Naive thymus-derived CD8-positive, alpha-beta T cell (primary cell): Measurements from ENCODE around the gene DIO1. TPM values are rescaled to one million over a fixed set of nuclear protein-coding genes. Genes with fewer than 3 reads are reported as not detected.

Experiments
- ATAC-seq, 2 donors: fragments of 150-1000 bp; cut with Tn5 transposase in 1 of 2; sonication (Bioruptor Pico), chemical (Tn5 transposase) in 1 of 2; 1 replicate in 1 of 2; 2 replicates in 1 of 2; pipeline ENCODE4 v1.10.0; 2021; ENCODE audit warnings: mild to moderate bottlenecking in 2 of 2, moderate library complexity in 2 of 2
- POLR2A ChIA-PET: fragments of 350-600 bp; sonication (Branson Sonifier 250); formaldehyde crosslinking; loops from one replicate; lab custom pipeline; 2021; ENCODE audit warnings: antibody characterized with exemption; lab: Charles Lee
- DNase-seq, 10 donors: peaks; one replicate each; pipeline versions ENCODE4 v3.0.0 to v3.0.0-alpha.2; 2020 to 2022
- H3K27ac Mint-ChIP-seq, 10 donors: one replicate each; pipeline ENCODE4 v1.8.0; 2020 to 2022; ENCODE audit warnings: mild to moderate bottlenecking in 10 of 10, mixed read lengths in 10 of 10, moderate library complexity in 4 of 10, inconsistent platforms in 1 of 10
- H3K27me3 Mint-ChIP-seq, 5 donors: one replicate each; pipeline ENCODE4 v1.8.0; 2021 to 2022; ENCODE audit warnings: mixed read lengths in 5 of 5
- H3K36me3 Mint-ChIP-seq, 3 donors: one replicate each; pipeline ENCODE4 v1.8.0; 2020 to 2022; ENCODE audit warnings: mixed read lengths in 3 of 3, mild to moderate bottlenecking in 2 of 3, inconsistent platforms in 1 of 3
- H3K4me1 Mint-ChIP-seq, 4 donors: one replicate each; pipeline ENCODE4 v1.8.0; 2021 to 2022; ENCODE audit warnings: mixed read lengths in 4 of 4
- H3K4me3 Mint-ChIP-seq, 10 donors: one replicate each; pipeline ENCODE4 v1.8.0; 2020 to 2022; ENCODE audit warnings: mild to moderate bottlenecking in 10 of 10, mixed read lengths in 10 of 10, moderate library complexity in 6 of 10, inconsistent platforms in 1 of 10
- H3K9me3 Mint-ChIP-seq, 9 donors: one replicate each; pipeline ENCODE4 v1.8.0; 2020 to 2022; ENCODE audit warnings: mixed read lengths in 9 of 9, mild to moderate bottlenecking in 3 of 9, inconsistent platforms in 1 of 9, moderate library complexity in 1 of 9
- polyA plus RNA-seq, 3 donors: library from polyadenylated mRNA; unstranded; fragments of 300-500 nt; fragmentation: Illumina TruSeq; gene quantifications; one replicate each; pipeline ENCODE4 v1.2.3, GENCODE V29; 2021
- total RNA-seq, 8 experiments: library from RNA in 2 of 8; stranded (reverse) in 2 of 8; gene quantifications; one replicate each; pipeline ENCODE4 v1.2.3 and lab custom pipeline; 2021 to 2026

Gene DIO1
- total and polyA plus RNA-seq, 5 experiments from 2014 or later, result not detected

DNA sequence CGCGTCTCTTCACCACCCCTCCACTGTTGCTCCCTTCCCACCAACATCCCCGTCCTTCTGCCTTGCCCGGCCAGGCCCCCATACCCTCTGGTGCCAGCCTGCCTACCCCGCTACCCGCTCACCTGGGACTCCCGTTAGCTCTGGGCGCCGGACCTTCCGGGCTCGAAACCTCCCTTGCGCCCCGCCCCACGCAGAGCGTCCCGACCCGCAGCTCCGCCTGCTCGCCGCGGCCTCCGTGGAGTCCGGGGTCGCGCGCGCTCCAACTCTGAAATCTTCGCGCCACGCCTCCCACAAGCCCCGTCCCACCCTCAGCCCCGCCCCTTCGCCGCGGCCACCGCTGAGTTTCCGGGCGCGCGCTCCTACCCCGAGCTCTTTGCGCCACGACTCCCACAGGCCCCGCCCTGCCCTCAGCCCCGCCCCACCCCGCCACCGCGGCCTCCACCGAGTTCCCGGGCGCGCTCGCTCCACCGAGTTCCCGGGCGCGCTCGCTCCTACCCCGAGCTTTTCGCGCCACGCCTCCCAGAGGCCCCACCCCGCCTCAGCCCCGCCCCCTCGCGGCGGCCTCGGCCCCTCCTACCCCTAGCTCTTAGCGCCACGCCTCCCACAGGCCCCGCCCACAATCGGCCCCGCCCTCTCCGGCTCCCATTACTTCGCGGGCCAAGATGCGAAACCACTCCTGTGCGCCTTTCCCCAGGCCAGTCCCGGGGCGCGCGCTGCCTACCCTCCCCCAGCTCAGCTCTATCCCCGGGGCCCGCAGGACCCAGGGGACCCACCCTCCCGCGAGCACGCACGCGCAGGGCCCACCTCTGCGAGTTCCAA lies 51.7 kb downstream of the DIO1 start, which contains the start of gene IFT25:
Gene IFT25, minus strand, starts transcription at position 267 of the 819 bp plus-strand sequence. CDS start 5,617 bp downstream, outside the sequence.
- H3K27ac Mint-ChIP-seq, result peak within 1 kb of the TSS; percentile 87 to 98 (median 97)
- H3K4me3 Mint-ChIP-seq, result peak within 1 kb of the TSS; percentile 93 to 98 (median 96)
- POLR2A ChIA-PET, result interaction anchor here (0.5 to 3.2 kb wide), 15 partner anchors 9 to 466 kb away, joined by 3 to 24 read pairs (median 4); partner anchors contain the start of genes CYB5RL, MRPL37, NDC1 and TCEANC2
- H3K9me3 Mint-ChIP-seq, result no peaks in the 10 kb centered on the region
- DNase-seq, result peak; percentile 95 to 100 (median 99)
- H3K27me3 Mint-ChIP-seq, result no peaks in the 10 kb centered on the region
- peaks cover 0 to 3% (median 0%) of the 10 kb centered on the region in 3 donors for H3K36me3 Mint-ChIP-seq
- H3K4me1 Mint-ChIP-seq, result peaks cover 31 to 64% (median 57%) of the 10 kb centered on the region in 4 donors
- ATAC-seq, result peak; percentile 80 to 82

DNA sequence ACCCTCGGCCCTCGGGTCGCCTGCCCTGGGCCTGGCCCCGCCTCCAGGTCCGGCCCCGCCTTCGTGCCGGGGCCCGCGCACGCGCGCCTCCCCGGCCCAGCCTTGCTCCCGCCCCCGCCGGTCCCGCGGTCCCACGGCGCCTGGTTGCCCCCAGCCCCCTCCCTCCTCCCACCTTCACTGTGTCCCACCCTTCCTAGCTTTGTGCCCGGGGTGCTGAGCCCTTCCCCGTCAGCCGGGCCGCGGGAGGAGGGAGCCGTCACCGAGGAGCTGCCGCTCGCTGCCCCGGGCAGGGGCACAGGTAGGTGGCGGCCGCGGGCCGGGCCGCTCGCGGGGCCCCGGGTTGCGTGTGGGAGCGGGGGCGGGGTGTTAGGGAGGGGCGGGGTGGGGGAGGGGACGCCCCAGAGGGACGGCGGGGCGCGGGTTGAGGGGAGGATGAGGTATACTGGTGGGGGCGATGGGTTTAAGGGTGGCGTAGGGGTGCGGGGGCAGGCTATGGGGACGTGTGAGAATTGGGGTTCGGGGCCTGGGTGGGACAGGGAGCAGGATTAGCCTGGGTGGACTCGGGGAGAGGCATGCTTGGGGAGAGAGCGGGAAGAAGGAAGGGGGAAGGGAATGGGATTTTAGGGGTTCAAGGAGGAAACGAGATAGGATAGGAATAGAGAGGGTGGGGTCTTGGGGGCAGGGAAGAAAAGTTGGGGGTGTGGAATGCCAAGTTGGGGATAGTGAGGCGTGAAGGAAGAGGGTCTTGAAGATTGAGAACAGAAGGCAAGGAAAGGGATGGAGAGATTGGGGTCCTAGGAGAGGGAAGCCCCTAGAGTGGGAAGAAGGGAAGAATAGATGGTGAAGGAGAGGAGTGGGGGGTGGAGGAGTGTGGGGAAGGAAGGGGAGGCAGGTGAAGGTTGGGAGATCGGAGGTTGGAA lies 52.5 kb downstream of the DIO1 start, which contains the start of gene LRRC42:
Gene LRRC42, plus strand, starts transcription at position 99 of the 920 bp plus-strand sequence. CDS start 5,650 bp downstream, outside the sequence.
- Mint-ChIP-seq H3K4me1 (peaks cover 31 to 61% (median 57%) of the 10 kb centered on the region in 4 donors), H3K27ac (peak within 1 kb of the TSS; percentile 87 to 98 (median 97)), H3K4me3 (peak within 1 kb of the TSS; percentile 93 to 98 (median 96)), H3K36me3 (peaks cover 0 to 7% (median 0%) of the 10 kb centered on the region in 3 donors), H3K9me3 (no peaks in the 10 kb centered on the region), H3K27me3 (no peaks in the 10 kb centered on the region)
- POLR2A ChIA-PET, result interaction anchor here (0.6 to 3.2 kb wide), 7 partner anchors 10 to 111 kb away, joined by 3 to 24 read pairs (median 5); partner anchors contain the start of genes NDC1, TCEANC2, TMEM59 and YIPF1
- ATAC-seq (peak; percentile 68 to 70), DNase-seq (peak in 1 of 10 donors; percentile 87)

DNA sequence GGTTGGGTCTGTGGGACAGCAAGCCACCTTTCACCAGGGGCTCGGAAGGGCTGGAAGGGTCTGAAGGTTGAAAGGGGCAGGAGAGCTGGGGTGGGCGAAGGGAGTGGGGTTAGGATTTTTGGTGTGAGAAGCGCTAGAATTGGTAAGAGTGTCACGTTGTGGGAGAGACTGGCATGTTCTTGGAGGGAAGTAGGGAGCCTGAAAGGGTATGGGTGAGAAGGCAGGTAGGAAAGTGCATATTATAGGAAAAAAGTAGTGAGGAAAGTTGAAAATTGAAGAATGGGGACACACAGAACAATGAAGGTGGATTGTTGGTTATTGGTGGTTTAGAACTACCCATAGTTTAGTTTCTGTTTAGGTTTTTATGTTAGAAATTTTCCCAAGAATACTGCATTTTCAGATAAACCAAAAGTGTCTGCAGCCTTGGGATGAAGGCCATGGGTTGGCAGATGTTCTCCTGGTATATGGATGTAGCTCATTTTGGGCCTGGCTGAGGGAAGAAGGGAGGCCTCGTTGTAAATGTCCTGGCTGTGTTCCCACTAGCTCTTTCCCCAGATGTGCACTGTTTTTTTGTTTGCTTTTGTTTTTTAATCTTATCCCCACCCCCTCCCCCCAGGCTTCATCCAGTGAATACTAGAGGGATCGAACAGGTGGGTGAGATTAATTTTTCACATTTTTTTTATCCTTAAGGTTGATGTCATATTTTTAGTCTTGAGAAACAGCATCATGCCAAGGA lies 53.4 kb downstream of the DIO1 start:
- Mint-ChIP-seq H3K4me1 (peaks cover 31 to 60% (median 55%) of the 10 kb centered on the region in 4 donors), H3K36me3 (peaks cover 0 to 16% (median under 1%) of the 10 kb centered on the region in 3 donors), H3K27ac (peak overlapping the region; percentile 72 to 91 (median 82)), H3K4me3 (peak overlapping the region; percentile 67 to 97 (median 85)), H3K27me3 (no peaks in the 10 kb centered on the region), H3K9me3 (no peaks in the 10 kb centered on the region)
- POLR2A ChIA-PET, result interaction anchor here (1.2 to 2.1 kb wide), 2 partner anchors 12 to 58 kb away, joined by 3 to 7 read pairs; partner anchors contain the start of gene YIPF1
- DNase-seq (no peak), ATAC-seq (no peak)

DNA sequence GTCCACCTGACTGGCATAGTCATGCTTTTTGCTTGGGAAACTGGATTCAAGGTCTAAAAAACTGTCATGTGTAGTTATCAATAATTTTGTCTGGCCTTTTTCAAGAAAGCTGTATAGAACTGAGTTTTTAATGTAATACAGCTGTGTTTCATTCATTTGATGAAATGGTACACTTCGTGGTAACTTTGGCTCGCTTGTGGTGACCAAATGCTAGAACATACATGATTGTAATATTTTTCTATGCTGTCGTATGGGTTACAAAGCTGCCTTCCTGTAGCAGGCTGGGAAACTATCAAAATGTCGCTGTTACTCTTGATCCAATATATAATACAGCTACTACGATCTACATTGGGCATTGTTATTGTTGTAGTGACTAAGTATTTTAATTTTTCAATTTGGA lies 54.3 kb downstream of the DIO1 start:
- Mint-ChIP-seq H3K27me3 (no peaks in the 10 kb centered on the region), H3K4me1 (peaks cover 22 to 50% (median 46%) of the 10 kb centered on the region in 4 donors), H3K36me3 (peaks cover 0 to 25% (median 6%) of the 10 kb centered on the region in 3 donors), H3K4me3 (peak overlapping the region in 5 of 10 donors; percentile 30 to 87 (median 63)), H3K27ac (peak overlapping the region in 3 of 10 donors; percentile 1 to 72 (median 41)), H3K9me3 (no peaks in the 10 kb centered on the region)
- DNase-seq, result no peak
- POLR2A ChIA-PET, result interaction anchor here (1.2 to 2.1 kb wide), 2 partner anchors 12 to 59 kb away, joined by 3 to 7 read pairs; partner anchors contain the start of gene YIPF1
- no peak for ATAC-seq

DNA sequence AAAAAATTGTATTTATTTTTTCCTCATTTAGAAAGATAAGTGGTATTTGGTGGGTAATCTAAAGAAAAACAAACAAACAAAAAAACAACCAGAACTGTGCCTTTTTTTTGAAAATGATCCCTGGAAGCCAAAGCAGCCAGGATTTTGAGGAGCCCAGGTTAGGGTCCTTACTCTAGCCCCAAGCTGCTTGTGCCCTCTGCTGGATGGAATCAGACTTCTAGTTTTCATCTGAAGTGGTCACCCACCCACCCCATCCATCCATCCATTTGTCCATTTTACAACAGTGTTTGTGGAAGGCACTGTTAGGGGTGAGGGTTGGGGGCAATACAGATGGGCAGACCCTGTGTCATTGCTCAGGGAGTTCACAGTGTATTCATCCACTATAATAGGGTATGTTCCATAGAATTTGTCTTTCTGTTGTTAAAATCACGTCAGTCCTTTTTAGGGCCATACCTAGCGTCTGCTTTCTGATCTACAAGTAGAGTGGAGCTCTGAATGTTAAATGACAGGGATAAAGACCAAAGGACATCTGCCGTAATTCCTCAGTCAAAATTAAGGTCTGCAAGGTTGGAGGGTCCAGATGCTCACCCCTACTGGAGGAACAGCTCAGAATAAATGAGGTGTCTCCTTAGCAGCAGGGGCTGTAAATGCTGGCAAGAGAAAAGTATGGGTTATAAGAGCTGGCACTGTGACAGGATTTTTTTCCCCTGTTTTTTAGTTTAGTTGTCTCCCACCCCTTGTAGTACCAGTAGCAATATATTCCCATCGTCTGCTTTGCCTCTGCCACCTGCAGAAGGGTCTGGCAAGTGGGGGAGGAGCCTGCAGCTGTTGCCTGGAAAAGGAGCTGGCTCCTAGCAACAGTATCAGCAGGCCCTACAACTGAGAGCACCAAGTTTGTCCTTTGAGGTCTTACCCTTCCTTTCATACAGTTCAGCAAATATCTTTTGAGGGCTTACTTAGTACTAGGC lies 55.3 kb downstream of the DIO1 start:
- Mint-ChIP-seq H3K4me3 (peak overlapping the region in 2 of 10 donors; percentile 20 to 24), H3K4me1 (peaks cover 17 to 40% (median 35%) of the 10 kb centered on the region in 4 donors), H3K27me3 (no peaks in the 10 kb centered on the region), H3K36me3 (peaks cover 0 to 28% (median 10%) of the 10 kb centered on the region in 3 donors), H3K27ac (peak overlapping the region in 4 of 10 donors; percentile 33 to 78 (median 54)), H3K9me3 (no peaks in the 10 kb centered on the region)
- ATAC-seq (no peak), DNase-seq (peak in 4 of 10 donors; percentile 13 to 66 (median 22))
- POLR2A ChIA-PET, result interaction anchor here (0.8 to 2.1 kb wide), 3 partner anchors 10 to 88 kb away, joined by 3 to 7 read pairs (median 3); partner anchors contain the start of gene YIPF1

DNA sequence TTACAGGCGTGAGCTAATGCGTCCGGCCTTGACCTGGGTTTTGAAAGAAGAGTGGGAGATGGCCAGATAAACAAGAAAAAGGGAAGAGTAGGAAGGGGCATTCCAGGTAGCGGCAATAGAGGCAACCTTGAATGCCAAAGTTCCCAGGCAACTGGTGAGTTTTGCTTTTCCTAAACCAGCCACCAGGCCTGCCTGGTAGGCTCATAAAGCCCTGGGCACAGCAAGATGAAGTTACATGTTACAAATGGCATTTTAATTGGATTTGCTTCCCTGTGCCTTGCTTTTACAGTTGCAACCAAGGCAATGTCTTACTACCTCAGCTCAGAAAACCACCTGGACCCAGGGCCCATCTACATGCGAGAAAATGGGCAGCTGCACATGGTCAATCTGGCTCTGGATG lies 57.7 kb downstream of the DIO1 start:
- no peaks in the 10 kb centered on the region for H3K9me3 Mint-ChIP-seq
- peaks cover 10 to 27% (median 23%) of the 10 kb centered on the region in 4 donors for H3K4me1 Mint-ChIP-seq
- POLR2A ChIA-PET, result no interaction called here
- DNase-seq (no peak), ATAC-seq (no peak)
- H3K36me3 Mint-ChIP-seq, result peaks cover 0 to 38% (median 10%) of the 10 kb centered on the region in 3 donors
- H3K4me3 Mint-ChIP-seq, result no peak overlapping the region
- peak overlapping the region in 1 of 10 donors; percentile 80 for H3K27ac Mint-ChIP-seq
- H3K27me3 Mint-ChIP-seq, result no peaks in the 10 kb centered on the region

DNA sequence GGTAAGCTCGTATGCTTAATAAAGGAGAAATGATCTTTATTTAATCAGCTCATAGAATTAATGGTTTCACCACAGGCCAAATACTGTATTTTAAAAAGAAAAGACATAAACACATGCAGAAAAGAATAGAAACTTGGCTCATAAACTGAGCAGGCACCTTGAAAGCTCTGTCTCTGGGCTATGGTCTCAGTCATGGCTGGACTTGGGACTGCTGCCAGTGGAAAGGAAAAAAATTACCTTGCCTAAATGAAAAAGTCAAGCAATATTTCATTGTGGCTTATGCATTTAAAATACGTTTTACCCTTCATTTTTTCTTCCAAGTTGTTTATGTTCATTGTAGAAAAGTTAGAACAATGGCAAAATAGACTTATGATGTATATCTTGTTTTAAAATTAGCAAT lies 60.1 kb downstream of the DIO1 start:
- Mint-ChIP-seq H3K36me3 (peaks cover 0 to 45% (median 13%) of the 10 kb centered on the region in 3 donors), H3K27me3 (no peaks in the 10 kb centered on the region), H3K4me3 (no peak overlapping the region), H3K4me1 (peaks cover 0 to 18% (median 11%) of the 10 kb centered on the region in 4 donors), H3K27ac (peak overlapping the region in 1 of 10 donors; percentile 79), H3K9me3 (no peaks in the 10 kb centered on the region)
- DNase-seq, result no peak
- no peak for ATAC-seq
- POLR2A ChIA-PET, result interaction anchor here (0.6 kb wide), 1 partner anchor 96 kb away, joined by 3 read pairs; no protein-coding TSS in a partner anchor

DNA sequence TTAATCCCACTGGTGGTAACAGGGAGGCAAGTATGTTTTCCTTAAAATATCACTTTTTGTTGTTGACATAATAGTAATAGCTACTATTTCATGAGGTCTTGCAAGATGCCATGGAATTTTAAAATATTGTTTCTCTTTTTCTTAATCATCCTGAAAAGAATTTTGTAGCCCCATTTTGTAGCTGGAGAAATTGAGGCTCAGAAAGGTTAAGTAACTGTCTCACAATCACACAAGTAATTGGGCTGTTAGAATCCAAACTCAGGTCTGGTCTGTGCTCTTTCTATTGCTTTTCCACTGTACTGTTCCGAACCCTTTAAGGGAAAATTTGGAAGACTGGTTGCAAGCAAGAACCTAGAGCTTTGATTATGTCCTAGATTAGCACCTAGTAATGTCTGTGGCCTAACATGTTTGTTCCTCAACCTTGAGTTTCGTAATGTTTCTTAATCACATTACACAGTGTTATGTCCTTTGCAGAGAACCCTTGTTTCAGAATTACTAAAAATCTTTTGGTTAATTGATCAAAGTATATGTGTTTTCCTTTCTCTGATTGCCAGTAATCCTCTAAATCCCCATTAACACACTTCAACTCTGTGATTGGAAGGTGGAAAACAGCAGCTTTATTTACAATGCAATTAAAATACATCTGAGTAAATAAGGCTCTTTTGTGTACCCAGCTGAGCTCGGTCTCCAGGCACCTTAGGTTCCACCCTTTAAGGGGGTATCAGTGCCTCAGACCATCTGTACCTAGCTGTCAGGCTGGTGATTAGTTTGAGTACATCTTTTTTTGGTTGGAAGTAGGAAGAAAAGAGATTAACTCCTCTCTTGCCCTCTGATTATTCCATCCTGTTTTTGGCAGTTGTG lies 62.6 kb downstream of the DIO1 start:
- DNase-seq (no peak), ATAC-seq (no peak)
- H3K9me3 Mint-ChIP-seq, result no peaks in the 10 kb centered on the region
- peaks cover 0 to 8% (median 6%) of the 10 kb centered on the region in 4 donors for H3K4me1 Mint-ChIP-seq
- H3K27me3 Mint-ChIP-seq, result no peaks in the 10 kb centered on the region
- H3K4me3 Mint-ChIP-seq, result no peak overlapping the region
- POLR2A ChIA-PET, result no interaction called here
- H3K27ac Mint-ChIP-seq, result peak overlapping the region in 3 of 10 donors; percentile 11 to 28 (median 17)
- peaks cover 0 to 50% (median 13%) of the 10 kb centered on the region in 3 donors for H3K36me3 Mint-ChIP-seq

DNA sequence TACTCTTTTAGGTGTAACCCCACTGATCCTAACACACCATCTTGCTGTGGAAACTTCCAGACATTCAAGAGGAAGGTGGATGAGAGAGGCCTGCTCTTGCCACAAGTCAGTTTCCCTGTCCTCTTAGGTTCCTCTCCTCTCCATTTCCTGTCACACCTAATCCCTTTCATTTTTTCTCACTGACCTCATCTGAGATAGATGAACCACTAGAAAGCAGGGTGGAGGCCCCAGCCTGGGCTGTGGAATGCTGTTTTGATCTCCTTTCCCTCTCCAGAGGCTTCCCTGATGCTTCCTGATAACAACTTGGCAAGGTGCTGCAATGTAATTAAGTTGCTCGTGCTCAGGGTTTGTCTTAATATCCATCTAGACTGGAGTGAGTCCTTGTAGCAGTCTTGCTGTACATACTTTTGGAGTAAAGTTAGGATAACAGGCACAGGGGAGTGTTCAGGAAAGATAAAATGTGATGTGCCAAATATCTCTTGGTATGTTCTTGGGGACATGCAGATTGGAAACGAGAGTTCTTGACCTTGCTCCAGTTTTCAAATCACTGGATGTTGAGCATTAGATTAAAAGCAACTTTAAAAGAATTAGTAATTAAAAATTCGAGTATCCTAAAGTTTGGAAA lies 63.3 kb downstream of the DIO1 start:
- H3K27ac Mint-ChIP-seq, result peak overlapping the region in 1 of 10 donors; percentile 16
- ATAC-seq (no peak), DNase-seq (no peak)
- H3K27me3 Mint-ChIP-seq, result no peaks in the 10 kb centered on the region
- POLR2A ChIA-PET, result no interaction called here
- H3K36me3 Mint-ChIP-seq, result peaks cover 0 to 50% (median 13%) of the 10 kb centered on the region in 3 donors
- H3K9me3 Mint-ChIP-seq, result no peaks in the 10 kb centered on the region
- H3K4me3 Mint-ChIP-seq, result no peak overlapping the region
- H3K4me1 Mint-ChIP-seq, result peaks cover 0 to 8% (median 6%) of the 10 kb centered on the region in 4 donors
